HG03095 (cell line): Measurements from ENCODE around the gene L2HGDH.

ENCODE experiments used
- ATAC-seq: cut with Tn5 transposase; IDR thresholded peaks from one replicate; pipeline ENCODE4 v1.9.1; 2021; ENCODE audit warnings: moderate library complexity; ENCODE audit not compliant: unreplicated experiment

The L2HGDH gene

DNA sequence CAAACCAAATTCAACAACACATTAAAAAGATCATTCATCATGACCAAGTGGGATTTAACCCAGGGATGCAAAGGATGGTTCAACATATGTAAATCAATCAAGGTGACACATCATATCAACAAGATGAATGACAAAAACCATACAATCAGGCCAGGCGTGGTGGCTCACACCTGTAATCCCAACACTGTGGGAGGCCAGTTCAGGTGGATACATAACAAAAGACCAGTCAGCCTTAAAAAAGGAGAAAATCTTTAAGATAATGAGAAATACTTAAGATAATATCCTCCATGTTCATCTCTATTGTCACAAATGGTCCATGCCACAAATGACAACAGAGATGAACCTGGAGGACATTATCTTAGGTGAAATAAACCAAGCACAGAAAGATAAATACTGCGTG, 12.4 kb downstream of the L2HGDH start:
- ATAC-seq: no peak

DNA sequence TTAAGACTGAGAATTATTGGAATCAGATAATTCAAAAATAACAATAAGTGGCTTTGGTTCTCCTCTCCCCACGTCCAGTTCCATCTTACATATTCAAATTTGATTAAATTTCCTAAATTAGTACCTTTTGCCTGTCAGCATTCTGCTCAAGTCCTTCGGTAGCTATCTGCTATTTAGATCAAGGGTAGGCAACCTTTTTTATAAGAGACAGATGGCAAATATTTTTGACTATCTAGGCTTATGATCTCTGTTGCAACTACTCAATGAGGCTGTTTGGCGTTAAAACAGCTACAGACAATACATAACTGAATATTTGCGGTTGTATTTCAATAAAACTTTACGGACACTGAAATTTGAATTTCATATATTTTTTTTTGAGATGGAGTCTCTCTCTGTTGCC, 21.7 kb downstream of the L2HGDH start:
- no peak for ATAC-seq

DNA sequence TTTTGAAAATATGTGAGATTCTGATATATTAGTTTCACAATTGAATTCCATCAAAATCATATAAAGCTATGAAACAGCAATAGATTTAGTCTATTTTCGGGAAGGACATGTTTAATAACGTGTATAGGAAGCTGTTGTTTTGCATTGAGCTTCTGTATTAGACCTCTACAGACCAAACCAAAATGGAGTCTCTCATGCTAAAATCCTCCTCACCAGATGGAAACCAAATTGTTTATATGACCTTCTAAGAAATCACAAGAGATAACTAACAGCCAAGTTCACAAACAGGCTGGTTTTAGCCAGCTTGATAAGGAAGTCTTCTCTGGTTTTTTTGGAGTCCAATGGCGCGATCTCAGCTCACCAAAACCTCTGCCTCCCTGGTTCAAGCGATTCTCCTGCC, 23.9 kb downstream of the L2HGDH start:
- ATAC-seq: no peak

DNA sequence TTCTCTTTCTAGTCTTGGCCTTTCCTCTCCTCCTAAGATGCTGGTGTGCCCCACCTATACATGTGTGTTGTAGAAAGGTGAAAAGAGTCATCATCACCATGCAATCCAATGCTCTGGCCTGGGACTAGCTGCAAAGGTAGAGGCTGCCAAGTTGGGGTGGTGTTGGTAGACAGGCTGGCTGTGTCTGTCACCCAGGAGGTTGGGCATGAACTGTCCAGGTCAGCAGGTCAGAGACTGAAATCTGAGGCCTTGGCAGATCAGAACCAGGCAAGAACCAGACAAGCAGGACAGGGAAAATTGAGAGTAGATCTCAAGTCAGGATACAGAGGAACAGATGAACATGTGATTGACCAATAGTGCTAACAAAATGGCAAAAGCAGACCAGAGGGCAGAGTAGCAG, 26.2 kb downstream of the L2HGDH start:
- ATAC-seq: no peak

DNA sequence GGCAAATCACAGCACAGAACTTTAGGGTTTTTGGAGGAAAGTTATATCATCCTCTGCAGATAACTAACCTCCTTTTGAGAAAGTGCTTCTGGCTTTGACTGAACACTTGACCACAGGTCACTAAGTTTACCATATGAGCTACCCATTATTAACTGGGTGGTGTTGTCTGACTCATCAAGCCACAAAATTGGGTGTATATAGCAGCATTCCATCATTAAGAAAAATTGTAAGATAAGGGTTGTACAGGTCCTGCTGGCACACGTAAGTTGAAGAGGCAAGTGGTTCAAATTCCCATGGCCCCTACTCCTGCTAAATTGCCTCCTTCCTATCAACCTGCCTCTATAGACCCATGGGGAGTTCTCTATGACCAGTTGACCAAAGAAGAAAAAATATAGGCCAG, 39.5 kb downstream of the L2HGDH start:
- no peak for ATAC-seq

DNA sequence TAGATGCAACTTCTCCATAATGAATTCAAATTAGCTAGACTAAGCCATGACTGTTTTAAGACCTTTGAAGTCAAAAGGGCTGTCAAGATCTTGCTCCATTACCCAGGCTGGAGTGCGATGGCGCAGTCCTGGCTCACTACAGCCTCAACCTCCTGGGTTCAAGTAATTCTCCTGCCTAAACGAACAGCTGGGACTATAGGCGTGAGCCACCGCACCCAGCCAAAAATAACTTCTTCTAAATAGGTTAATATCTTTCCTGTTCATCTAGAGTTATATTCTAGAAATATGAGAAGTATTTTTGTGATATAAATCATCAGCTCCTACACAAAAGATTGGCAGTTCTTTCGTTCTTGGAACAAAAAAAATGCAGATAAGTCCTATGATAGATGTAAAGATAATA, 41.1 kb downstream of the L2HGDH start:
- no peak for ATAC-seq

DNA sequence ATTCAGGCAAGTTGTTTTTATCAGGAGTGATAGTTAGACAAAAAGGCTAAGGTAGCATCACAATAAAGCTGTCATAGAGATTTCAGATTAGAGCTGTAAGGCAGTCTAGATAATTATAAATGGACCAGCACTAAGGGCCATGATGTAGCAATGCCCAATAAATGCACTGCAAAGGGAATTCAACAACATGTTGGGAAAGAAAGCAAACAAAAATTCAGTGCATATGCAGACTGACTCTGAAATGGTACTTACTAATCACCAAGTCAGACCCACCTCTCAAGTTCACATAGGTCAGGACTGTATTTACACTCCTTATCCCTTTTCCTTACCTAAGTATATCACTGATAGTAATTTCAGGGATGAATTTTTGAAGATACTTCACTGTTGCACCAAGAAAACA, 47.0 kb downstream of the L2HGDH start:
- ATAC-seq: no peak

DNA sequence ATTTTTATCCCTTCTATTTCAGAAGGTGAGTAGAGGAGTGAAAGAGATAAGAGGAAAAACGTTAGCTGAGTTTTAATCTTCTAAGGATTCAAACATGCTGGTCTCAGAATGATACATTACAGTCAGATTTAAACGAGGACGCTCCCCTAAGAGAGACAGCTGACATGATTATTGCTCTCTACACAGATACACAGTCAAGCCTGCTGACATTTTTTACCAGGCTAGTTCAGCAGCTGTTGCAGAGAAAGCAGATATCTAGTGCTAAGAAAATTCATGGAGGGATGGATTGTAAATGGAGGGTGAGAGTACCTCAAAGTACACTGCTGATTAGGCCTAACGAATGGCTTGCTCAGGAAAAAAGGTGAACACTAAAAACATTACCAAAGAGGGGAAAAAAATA, 48.7 kb downstream of the L2HGDH start:
- no peak for ATAC-seq

DNA sequence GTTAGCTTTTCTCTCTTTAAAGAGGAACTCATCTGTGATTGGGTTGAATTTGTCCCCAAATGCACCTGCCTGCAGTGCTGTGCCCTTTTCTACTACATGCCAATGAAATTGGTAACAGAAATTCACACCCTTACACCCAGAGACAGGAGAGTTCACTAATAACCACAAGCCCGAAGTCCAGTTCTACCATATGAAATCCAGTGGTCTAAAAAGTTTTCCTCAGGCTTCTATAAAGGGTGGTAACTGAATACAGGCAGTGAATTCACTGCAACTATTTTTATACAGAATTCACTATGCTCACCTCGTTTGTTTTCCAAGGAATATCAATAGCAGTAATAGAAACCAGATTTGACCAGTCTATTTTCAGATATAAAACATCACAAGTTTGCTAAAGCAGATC, 49.2 kb downstream of the L2HGDH start:
- no peak for ATAC-seq

DNA sequence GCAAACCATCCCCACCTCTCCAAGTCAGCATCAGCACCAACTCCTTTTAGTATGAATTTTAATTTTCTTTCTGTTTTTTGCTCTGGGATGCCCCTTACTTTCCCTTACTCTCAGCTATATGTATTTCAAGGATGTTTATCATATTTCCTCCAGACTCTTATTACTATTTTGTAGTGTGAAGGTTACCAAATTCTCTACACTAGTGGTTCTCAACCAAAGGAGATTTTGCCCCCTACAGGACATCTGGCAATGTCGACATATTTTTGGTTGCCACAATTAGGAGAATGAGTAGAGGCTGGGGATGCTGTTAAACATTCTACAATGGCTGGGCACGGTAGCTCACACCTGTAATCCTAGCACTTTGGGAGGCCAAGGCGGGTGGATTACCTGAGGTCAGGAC, 51.5 kb downstream of the L2HGDH start:
- no peak for ATAC-seq

DNA sequence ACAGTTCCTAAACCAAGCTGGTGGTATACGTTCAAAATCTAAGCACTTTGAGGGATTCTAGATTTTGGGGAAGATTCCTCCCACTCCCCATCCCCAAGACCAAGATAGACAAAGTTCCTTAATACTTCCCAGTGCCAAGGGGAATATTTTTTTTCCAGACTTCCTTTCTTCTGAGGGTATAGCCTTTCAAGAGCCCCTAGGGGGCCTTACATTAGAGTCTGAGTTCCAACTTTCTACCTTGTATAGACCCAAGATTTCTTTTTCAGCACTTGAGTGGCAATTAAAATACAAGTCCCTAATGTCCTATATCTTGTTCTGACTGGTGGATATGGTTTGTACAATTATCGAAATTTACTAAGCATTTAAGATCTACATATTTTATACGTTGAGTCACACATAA, 52.0 kb downstream of the L2HGDH start:
- ATAC-seq: no peak

DNA sequence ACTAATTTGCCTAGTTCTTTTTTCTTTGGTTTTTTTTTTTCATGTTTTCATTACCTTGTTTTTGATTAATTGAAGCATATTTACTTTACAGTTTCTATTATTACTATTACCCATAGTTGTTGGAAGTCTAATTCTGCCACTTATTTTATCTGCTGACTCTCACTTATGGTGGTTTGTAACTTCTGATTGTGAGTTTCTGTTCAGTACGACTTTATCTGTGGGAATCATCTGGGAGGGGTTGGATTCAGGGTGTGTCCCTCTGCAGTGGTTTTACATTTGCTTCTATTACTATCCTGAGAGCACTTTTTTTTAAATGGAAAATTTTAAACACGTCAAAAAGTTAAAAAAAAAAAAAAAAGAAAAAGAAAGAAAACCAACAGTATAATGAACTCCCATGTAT, 54.3 kb downstream of the L2HGDH start:
- no peak for ATAC-seq

DNA sequence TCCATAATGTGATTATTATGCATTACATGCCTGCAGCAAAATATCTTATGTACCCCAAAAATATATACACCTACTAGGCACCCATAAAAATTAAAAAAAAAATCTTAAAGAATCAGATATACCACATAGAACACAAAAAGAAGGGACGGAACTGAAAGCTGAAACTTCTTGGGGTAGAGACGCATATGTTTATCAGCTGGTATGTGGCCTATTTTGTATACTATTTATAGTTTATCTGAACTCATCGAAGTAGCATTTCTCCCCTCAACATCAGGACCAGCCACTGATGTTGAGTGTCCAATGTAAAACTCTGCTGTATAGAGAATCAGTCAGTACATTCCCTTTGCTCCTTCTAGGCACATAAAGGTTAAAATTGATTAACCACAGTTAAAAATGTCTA, 57.8 kb downstream of the L2HGDH start:
- ATAC-seq: no peak

DNA sequence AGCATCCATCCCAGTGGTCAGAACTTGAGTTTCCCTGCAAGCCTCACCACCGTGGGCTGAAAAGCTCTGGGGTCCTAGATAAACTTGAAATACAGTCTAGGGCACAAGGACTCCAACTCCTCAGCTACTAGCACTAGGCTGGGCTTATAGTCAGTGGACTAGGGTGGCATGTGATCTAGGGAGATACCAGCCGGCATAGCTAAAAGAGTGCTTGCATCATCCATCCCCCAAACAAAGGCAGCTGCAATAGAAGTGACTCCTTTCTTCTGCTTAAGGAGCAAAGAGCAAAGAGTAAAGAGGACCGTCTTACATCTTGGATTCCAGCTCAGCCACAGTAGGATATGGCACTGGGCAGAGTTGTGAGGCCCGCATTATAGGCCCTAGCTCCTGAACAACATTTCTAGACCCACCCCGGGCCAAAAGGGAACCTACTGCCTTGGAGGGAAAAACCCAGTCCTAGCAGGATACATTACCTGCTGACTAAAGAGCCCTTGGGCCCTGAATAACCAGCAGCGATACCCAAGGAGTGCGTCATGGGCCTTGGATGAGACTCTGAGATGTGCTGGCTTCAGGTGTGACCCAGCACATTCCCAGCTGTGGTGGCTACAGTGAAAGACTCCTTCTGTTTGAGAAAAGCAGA, 62.8 kb downstream of the L2HGDH start:
- ATAC-seq: no peak

DNA sequence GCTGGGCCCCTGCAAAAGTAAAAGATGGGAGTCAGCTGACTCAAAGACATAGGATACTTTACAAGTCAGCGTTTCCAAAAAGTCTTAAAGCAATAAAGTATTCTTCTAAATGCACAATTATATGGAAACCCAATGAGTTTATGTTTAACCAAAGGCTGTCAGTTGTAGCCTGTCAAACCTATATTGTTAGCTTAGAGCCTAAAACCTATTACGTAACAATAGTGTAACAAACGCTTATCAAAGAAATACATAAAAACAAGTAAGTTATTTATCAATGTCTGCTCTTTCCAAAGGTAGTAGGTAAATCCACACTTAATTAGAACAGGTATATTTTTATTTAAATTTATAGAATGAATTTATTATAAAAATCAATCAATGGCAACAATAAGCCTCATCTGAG, 64.8 kb downstream of the L2HGDH start:
- no peak for ATAC-seq

DNA sequence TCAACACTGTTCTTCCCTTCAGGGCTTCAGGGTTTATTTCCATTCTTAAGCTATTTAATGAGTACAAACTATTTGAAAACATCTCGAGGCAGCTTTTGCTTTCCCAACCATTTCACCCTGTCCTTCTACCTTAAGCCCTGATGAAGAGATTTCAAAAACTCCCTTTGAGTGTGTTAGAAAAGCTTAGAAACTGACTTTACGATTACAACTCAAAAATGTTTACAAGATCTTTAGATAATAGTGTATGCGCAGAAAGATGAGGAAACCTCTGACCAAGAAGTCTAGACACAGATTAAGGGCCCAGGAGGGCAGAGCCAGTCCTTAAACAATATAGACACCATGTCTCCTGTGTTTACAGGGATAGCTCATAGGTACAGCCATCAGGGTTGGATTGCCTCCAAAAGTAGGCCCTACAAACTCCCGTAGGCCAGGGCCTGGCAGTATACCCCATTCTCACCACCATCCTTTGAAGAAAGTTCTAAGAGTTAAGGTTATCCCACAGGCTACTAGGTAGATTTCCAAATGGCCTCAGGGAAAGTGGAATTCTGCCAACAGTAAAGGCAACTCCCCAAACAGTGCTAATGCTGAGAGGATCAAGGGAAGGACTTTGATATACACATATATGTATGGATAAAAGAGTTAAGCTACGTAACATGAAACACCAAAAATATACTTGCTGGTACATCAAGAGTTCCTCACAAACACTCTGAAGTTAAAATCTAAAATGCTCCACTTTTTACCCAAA, 69.3 kb downstream of the L2HGDH start:
- ATAC-seq: no peak

DNA sequence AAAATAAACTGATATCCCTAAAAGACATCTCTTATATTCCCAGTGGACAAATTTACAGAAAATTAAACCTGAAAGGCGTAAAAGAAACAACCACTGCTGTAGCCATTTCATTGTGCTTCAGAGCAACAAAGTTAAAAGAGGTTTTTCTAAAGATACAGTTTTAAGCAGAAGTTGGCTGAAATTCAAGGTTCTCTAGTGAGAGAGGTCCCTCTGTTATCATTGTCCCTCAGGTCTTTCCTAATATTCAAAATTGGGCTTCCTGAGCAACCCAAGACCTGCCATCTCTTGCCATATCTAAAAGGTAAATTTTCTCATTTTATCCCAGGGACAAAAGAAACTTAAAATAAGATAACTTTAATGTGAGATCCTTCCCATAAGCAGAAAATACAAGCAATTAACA, 69.9 kb downstream of the L2HGDH start:
- no peak for ATAC-seq

DNA sequence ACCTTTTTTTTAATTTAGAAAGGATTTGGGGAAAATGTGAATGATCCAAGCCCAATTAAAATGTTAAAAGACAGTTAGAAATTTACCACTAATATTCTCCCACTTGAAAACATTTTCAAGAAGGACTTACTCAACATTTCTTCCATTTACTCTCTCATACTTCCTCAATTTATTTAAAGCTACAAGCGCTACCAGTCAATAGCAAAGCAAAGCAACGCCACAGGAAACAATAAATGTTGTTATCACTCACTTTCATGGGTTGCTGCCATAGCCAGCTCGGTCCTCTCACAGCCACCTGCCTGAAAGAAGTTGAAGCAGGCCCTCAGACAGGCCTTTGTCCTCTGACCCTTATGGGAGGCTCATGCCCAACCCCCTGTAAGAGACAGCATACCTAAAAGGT, 74.6 kb downstream of the L2HGDH start:
- no peak for ATAC-seq

DNA sequence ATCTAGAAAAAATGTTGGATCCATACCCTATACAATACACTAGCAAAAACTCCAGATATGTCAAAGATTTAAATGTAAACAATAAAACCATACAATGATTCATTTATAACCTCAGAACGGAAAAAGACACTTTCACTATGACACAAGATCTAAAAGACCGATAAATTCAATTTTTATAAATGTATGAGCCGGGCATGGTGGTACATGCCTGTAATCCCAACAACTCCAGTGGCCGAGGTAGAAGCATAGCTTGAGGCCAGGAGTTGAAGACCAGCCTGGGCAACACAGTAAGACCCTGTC, 78.1 kb downstream of the L2HGDH start:
- no peak for ATAC-seq

DNA sequence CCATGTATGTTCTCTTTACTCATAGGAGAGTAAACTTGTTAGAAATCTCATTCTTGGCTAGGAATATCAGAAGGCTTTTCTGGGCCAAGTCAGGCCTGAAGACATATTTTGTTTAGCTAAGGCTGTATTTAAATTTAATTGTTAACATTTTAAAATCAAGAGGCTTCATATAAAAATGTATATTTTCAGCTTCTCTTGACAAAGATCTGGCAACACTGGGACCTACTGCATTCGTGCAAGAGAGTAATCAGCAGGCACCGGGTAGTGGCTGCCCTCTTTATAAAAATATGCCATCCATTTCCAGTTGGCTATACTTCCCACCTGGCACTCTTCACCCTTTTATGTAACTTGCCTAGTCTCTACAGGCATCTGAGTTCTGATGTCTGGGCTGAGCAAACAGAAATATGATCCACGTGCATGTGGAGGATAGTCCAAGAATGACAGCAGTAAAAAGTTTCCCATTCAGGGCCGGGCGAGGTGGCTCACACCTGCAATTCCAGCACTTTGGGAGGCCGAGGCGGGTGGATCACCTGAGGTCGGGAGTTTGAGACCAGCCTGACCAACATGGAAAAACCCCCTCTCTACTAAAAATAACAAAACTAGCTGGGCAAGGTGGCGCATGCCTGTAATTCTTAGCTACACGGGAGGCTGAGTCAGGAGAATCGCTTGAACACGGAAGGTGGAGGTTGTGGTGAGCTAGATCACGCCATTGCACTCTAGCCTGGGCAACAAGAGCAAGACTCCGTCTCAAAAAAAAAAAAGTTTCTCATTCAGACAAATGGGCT, 78.7 kb downstream of the L2HGDH start:
- ATAC-seq: no peak

DNA sequence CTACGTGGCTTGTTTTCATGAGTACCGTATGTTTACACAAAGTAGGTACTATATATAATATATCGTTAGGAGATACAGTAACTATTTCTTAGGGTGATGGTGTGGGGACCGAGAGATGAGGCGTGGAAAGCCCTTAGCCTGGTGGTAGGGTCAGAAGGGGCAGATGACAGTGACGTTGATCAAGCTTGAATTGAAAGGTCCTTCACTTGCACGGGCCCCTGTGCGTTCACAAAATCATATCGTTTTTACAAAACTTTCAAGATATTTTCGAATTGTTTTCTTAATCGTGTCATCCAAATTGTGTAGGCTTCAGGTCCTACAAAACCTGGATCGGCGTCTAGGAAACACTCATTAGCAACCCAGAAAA, 79.8 kb downstream of the L2HGDH start:
- ATAC-seq: no peak

DNA sequence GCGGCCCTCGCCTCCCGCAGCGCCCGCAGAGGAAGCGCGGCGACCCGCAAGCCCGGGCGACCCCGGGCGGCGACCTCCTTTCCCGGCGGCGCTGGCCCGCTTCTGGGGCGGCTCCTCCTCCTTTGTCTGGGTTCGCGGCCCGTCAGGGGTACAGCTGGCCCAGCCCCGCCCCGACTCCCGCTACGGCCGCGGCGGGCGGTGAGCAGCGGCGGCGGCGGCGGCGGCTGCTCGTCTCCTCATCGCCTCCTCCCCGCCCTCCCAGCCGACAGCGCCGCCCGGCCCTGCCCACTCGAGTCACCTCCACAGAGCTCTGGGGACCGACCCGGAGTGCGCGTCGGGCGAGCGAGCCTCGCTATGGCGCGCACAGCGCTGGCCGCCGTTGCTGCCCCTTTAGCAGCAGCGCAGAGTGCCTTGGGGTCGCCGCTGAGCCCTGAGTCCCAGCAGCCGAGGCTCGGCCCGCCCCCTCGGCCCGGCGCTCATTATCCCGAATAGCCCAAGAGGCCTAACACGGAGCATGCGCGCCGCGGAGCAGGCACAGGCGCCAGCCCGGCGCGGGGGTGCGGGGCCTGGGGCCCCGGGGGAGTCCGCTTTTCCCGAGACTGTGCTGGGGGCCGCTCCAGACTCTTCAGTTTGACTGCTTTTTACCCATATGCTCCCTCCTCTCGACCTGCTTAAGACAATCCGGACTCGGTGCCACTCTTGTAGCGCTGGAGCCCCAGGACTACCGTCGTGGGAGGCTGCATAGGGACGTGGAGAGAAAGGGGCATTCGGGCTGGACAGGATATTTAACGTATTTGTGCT, 80.4 kb downstream of the L2HGDH start, which contains the start of gene SOS2:
Gene SOS2, minus strand, starts transcription at position 104 of the 801 bp plus-strand sequence. CDS start 295 bp downstream, outside the sequence.
- ATAC-seq: peak; percentile 81
